PFSK-1 (cell line): Measurements from ENCODE around the gene GLIPR1.

ENCODE experiments used
- POLR2AphosphoS5 ChIP-seq: IDR thresholded peaks from 2 replicates; pipeline ENCODE4 v1.6.1; 2012; ENCODE audit warnings: low read depth, mild to moderate bottlenecking, control low read depth, low read length, moderate library complexity
- SIN3A ChIP-seq: IDR thresholded peaks from 2 replicates; pipeline ENCODE4 v1.6.1; 2012; ENCODE audit warnings: mild to moderate bottlenecking, low read length, moderate library complexity, borderline replicate concordance; ENCODE audit not compliant: insufficient read depth
- TAF1 ChIP-seq: IDR thresholded peaks from 2 replicates; pipeline ENCODE4 v1.6.1; 2012; ENCODE audit warnings: low read length, control low read depth, borderline replicate concordance; ENCODE audit not compliant: insufficient read depth
- TF ChIP-seq, protein P1 (sequence below), 2 experiments: IDR thresholded peaks; 2 replicates each; pipeline versions ENCODE4 v1.6.1 to v1.8.0; 2011 to 2012; ENCODE audit warnings: low read depth in 2 of 2, low read length in 2 of 2, control low read depth in 1 of 2, inconsistent platforms in 1 of 2, mild to moderate bottlenecking in 1 of 2, moderate library complexity in 1 of 2; ENCODE audit not compliant: insufficient read depth in 1 of 2

DNA sequence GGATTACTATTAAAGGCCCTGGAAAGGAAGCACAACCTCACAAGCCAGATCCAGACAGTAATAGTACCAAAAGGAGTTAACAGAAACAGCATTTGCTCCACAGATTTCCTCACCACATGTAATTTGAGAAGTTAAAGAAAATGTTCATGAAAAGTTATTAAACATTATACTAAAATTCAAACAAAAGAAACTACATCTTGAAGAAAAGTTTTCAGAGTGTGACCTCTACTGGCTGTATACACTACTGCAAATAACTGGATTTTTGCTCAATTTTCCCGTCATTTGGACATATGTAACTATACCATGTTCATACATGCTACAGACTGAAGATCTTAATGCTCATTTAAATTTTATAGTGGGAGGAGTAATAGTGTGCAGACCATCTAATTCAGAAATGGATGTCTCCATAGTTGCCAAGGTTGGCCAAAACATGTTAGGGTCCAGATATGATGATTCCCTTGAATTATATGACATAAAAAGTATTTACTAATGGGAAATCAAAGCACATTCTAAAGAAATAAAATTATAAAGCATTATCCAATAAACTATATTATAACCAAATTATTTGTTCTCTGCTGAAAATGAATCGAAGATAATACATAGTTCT, 25.3 kb downstream of the GLIPR1 start:
- TF ChIP-seq, protein P1, sequence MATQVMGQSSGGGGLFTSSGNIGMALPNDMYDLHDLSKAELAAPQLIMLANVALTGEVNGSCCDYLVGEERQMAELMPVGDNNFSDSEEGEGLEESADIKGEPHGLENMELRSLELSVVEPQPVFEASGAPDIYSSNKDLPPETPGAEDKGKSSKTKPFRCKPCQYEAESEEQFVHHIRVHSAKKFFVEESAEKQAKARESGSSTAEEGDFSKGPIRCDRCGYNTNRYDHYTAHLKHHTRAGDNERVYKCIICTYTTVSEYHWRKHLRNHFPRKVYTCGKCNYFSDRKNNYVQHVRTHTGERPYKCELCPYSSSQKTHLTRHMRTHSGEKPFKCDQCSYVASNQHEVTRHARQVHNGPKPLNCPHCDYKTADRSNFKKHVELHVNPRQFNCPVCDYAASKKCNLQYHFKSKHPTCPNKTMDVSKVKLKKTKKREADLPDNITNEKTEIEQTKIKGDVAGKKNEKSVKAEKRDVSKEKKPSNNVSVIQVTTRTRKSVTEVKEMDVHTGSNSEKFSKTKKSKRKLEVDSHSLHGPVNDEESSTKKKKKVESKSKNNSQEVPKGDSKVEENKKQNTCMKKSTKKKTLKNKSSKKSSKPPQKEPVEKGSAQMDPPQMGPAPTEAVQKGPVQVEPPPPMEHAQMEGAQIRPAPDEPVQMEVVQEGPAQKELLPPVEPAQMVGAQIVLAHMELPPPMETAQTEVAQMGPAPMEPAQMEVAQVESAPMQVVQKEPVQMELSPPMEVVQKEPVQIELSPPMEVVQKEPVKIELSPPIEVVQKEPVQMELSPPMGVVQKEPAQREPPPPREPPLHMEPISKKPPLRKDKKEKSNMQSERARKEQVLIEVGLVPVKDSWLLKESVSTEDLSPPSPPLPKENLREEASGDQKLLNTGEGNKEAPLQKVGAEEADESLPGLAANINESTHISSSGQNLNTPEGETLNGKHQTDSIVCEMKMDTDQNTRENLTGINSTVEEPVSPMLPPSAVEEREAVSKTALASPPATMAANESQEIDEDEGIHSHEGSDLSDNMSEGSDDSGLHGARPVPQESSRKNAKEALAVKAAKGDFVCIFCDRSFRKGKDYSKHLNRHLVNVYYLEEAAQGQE (IDR thresholded peaks at IDR 0.05; ENCODE audit: insufficient read depth in 1 of 2, low read depth in 2 of 2, low read length in 2 of 2) = no peak
- no peak for TF ChIP-seq POLR2AphosphoS5
- no peak for TF ChIP-seq TAF1
- TF ChIP-seq SIN3A = no peak
